Measurements from ENCODE around the gene GIPR.

DNA sequence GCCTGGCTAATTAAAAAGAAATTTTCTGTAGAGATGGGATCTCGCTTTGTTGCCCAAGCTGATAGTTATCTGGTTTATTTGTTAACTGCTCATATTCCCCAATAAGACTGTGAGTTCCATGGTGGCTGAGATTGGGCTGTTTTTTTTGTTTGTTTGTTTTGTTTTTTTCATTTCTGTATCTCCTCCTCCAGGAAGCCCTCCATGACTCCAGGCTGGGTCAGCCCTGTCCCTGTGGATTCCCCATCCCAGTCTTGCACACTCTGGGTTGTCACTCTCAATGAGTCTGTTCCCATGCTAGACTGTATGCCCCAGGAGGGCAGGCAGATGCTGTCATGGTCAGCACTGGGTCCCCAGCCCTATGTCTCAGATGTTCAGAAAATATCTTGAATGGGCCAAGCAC lies 31.7 kb upstream of the GIPR start:
- TF ChIP-seq FOSL2 (IDR thresholded peaks at IDR 0.05; ENCODE audit: borderline replicate concordance, low read depth) = no peak
- no peak for TF ChIP-seq TEAD4 (IDR thresholded peaks at IDR 0.05; ENCODE audit: borderline replicate concordance, insufficient read depth)
- TF ChIP-seq SIN3A (IDR thresholded peaks at IDR 0.05; ENCODE audit: borderline replicate concordance, low read depth, low read length) = no peak
- no peak for TF ChIP-seq NRF1 (IDR thresholded peaks at IDR 0.05; ENCODE audit: low read depth, low read length)
- TF ChIP-seq POLR2AphosphoS5 (IDR thresholded peaks at IDR 0.05; ENCODE audit: low read depth, low read length) = no peak
